ENCODE results near the gene FLYWCH1.

- no peak for TF ChIP-seq POLR2AphosphoS5 (IDR thresholded peaks at IDR 0.05; ENCODE audit: low read depth, low read length)
- TF ChIP-seq TAF1 (IDR thresholded peaks at IDR 0.05; ENCODE audit: borderline replicate concordance, insufficient read depth, low read length): no peak
- no peak for TF ChIP-seq REST (IDR thresholded peaks at IDR 0.05; ENCODE audit: insufficient read depth in 1 of 2, low read depth in 2 of 2, low read length in 2 of 2)
- no peak for TF ChIP-seq FOXP2 (optimal IDR thresholded peaks at IDR 0.05; ENCODE audit: borderline replicate concordance, extremely low read depth, extremely low read length, insufficient read depth)
- no peak for TF ChIP-seq SIN3A (IDR thresholded peaks at IDR 0.05; ENCODE audit: borderline replicate concordance, insufficient read depth, low read length)
Measured at GRCh38 chr16:3000540-3000939, 88.8 kb downstream of the FLYWCH1 start.

Data from PFSK-1 (cell line).